VCaP (cell line): ENCODE measurements around the gene TARS2.

Experiments used
- H3K27ac ChIP-seq: fragments of 450-650 bp; 2 replicates; pipeline ENCODE4 v1.5.1; 2017
- TF ChIP-seq, protein P1 (sequence below): fragments of 450-650 bp; conservative IDR thresholded peaks from 2 replicates; pipeline ENCODE4 v1.5.1; 2017; ENCODE audit warnings: mild to moderate bottlenecking, moderate library complexity

Gene TARS2

DNA sequence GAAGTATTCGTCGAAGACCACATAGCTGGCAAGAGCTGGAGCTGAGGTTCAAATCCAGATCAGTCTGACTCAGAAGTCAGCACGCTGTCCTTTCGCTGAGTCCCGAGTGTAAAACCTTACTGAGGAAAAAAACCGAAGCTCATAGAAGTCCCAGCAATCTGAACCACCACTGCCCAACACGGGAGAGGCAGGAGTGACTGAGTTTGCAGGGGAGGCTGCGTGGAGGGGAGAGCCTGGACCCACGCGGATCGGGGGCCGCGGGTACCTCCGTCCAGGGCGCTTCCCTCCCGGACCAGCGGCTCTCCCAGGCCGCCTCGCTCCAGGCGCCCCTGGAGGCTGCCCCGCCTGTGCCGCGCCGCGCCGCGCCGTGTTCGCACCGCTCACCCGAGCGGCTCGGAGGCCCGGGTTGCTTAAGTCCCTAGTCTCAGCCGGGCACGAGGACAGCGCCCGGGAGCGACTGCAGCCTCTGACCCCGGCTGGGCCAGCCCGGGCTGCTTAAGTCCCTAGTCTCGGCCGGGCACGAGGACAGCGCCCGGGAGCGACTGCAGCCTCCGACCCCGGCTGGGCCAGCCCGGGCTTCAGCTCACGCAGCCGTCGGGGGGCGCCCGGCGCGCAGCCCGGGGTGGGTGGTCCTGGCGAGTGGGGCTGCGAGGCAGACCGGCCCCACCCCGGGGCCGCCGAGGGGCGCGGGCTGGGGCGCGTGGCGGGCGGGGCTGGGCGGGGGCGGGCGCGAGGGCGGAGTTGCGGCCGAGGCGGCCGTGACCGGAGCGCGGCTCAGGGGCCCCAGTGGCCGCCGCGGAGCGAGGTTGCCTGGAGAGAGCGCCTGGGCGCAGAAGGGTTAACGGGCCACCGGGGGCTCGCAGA lies 61.6 kb downstream of the TARS2 start, which contains the start of gene ADAMTSL4:
Gene ADAMTSL4, plus strand, starts transcription at position 777 of the 864 bp plus-strand sequence. CDS start 2,881 bp downstream, outside the sequence.
- TF ChIP-seq, protein P1, sequence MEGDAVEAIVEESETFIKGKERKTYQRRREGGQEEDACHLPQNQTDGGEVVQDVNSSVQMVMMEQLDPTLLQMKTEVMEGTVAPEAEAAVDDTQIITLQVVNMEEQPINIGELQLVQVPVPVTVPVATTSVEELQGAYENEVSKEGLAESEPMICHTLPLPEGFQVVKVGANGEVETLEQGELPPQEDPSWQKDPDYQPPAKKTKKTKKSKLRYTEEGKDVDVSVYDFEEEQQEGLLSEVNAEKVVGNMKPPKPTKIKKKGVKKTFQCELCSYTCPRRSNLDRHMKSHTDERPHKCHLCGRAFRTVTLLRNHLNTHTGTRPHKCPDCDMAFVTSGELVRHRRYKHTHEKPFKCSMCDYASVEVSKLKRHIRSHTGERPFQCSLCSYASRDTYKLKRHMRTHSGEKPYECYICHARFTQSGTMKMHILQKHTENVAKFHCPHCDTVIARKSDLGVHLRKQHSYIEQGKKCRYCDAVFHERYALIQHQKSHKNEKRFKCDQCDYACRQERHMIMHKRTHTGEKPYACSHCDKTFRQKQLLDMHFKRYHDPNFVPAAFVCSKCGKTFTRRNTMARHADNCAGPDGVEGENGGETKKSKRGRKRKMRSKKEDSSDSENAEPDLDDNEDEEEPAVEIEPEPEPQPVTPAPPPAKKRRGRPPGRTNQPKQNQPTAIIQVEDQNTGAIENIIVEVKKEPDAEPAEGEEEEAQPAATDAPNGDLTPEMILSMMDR = peak; percentile 49
- peak within 1 kb of the TSS; percentile 62 for H3K27ac ChIP-seq

- TF ChIP-seq, protein P1 = no peak
- H3K27ac ChIP-seq = peak overlapping the region; percentile 62; the same call in 1 of the 2 replicates
Measured at GRCh38 chr1:150549496-150550221, 62.4 kb downstream of the TARS2 start.

GRCh38 chr1:150550222-150551050 lies 63.2 kb downstream of the TARS2 start:
- no peak overlapping the region for H3K27ac ChIP-seq
- TF ChIP-seq, protein P1 = no peak

DNA sequence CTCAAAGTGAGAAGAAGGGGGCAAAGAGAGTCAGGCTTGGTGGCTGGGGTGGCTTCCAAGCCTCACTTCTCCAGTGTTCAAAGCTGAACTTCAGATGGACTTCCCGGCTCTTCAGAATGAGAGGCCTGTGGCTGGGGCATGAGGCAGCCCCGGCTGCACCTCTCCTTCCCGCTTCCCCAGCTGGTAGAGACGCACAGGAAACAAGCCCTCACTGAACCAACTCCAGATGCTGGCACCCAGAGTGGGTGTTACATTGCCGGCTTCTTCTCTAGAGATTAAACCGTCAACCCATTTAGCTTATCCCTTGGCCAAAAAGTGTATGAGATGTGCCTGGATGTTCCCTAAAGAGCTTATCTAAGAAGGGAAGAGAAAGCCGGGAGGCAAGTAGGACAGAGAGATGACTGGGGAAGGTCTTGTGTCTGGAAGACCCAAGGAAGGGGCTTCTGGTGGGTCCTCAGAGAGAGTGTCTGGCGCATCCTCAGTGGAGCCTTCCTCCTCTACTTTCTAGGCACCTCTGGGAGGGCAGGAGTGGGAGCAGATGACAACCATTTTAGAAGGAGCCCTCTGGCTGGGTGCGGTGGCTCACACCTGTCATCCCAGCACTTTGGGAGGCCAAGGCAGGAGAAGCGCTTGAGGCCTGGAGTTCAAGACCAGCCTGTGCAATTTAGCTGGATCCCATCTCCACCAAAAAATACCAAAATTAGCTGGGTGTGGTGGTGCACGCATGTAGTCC lies 64.0 kb downstream of the TARS2 start:
- no peak overlapping the region for H3K27ac ChIP-seq

DNA sequence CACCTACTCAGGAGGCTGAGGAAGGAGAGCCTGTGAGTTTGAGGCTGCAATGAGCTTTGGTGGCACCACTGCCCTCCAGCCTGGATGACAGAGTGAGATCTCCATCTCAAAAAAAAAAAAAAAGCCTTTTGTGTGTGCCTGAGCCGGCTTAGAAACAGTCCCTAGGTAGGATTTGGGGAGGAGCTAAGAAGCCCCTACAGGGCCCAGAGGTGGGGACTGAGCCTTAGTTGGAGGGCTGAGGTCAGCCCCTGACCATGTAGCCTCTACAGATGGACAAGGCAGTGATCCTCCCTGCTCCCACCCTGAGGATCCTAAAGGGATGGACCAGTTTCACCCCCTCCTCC lies 64.5 kb downstream of the TARS2 start:
- TF ChIP-seq, protein P1 = no peak
- H3K27ac ChIP-seq = no peak overlapping the region

More for the DNA sequence above, 64.0 kb downstream of the TARS2 start:
- TF ChIP-seq, protein P1 = no peak

DNA sequence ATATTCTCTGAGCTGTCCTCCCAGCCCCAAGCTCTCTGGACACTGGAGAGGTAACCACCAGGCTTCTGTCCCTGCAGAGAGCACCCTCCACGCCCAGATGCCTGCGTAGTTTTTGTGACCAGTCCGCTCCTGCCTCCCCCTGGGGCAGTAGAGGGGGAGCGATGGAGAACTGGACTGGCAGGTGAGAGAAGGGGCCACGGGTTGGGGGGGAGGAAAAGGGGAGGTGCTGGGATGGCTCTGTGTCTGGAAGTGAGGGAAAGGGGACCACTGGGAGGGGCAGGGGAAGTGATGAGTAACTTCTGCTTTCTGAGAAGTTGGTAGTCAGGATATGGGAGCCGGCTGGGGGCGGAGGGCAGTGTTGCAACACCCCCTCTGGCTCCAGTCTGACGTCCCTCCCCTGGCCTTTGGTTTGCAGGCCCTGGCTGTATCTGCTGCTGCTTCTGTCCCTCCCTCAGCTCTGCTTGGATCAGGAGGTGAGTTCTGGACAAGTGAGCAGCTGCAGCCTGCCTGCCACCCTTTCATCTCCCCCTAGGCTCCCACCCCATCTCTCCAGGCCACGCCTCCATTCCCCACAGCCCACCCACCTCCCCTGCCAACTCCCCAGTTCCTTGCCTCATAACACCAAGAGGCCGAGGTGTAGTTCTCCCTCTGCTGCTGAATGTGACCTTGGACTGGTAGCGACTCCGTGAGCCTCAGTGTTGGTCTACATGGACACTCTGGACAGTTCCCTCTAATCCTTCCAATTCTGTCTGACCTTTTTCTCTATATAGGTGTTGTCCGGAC lies 65.1 kb downstream of the TARS2 start:
- no peak overlapping the region for H3K27ac ChIP-seq
- TF ChIP-seq, protein P1 = no peak
